GM19328 (cell line): Measurements from ENCODE around the gene IGHMBP2.

ENCODE experiments used
- ATAC-seq: cut with Tn5 transposase; IDR thresholded peaks from one replicate; pipeline ENCODE4 v1.9.1; 2021; ENCODE audit warnings: mild to moderate bottlenecking, moderate library complexity; ENCODE audit not compliant: unreplicated experiment

The IGHMBP2 gene

GRCh38 chr11:68925611-68926010, 21.9 kb downstream of the IGHMBP2 start:
- no peak for ATAC-seq

- no peak for ATAC-seq
These were observed 23.8 kb downstream of the IGHMBP2 start for GRCh38 chr11:68927280-68928135.

GRCh38 chr11:68928136-68928880, 24.6 kb downstream of the IGHMBP2 start:
- no peak for ATAC-seq

DNA sequence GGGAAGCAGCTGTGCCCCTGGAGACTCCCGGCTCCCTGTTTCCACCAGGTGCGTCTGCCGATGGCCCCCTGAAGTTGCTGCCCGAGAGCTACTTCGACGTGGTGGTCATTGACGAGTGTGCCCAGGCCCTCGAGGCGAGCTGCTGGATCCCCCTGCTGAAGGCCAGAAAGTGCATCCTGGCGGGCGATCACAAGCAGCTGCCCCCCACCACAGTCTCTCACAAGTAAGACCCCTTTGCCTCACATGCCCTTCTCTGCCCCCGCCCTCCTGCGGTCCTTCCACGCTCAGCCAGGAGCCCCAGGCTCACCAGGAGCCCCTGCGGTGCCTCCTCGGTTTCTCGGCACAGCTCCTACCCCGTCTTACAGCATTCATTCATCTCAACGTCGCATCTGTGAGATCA, 25.4 kb downstream of the IGHMBP2 start:
- no peak for ATAC-seq

GRCh38 chr11:68929706-68930570, 26.2 kb downstream of the IGHMBP2 start:
- ATAC-seq = no peak

DNA sequence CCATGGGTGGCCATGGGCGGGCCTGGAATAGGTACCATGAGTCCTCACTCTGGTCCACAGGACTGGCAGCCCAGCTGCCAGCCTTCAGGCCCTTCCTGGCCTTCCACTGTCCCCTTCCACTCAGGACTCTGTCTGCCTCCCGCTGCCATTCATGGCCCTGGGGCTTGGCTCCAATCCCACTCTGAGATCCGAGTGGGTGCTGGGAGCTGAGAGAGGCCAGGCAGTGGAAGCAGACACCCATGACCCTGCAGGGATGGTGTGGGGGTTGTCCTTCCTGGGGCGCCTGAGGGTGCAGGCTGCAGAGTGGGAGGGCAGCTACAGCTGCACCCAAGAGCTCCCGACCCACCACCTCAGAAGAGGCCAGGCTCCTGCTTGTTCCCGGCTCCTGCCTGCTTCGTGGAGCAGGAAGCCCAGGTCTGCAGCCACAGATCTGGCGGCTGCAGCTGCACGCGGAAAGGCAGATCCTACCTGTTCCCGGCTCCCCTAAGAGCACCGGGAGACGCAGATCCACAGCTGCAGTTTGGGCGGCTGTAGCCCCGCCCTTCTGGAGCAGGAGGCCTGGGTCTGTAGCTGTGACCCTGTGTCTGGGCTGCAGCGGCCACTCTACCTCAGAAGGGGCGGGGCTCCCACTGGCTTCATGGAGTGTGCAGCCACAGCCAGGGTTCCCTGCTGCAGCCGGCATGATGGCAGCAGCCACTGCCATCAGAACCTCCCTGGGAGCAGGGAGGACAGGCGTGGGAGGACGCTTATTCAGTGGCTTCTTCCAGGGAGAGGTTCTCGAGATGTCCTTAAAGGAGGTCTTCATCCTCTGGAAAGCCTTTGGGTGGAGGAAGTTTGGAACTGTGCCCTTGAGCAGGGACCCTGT, 27.5 kb downstream of the IGHMBP2 start:
- no peak for ATAC-seq

DNA sequence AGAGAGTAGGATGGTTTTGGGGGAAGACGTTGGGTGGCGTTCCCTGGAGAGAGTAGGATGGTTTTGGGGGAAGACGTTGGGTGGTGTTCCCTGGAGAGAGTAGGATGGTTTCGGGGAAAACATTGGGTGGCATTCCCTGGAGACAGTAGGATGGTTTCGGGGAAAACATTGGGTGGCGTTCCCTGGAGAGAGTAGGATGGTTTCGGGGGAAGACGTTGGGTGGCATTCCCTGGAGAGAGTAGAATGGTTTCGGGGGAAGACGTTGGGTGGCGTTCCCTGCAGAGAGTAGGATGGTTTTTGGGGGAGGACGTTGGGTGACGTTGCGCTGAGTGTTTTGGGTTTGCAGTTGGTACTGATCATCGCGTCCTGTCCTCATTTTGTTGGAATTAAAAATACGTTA, 28.2 kb downstream of the IGHMBP2 start:
- no peak for ATAC-seq

DNA sequence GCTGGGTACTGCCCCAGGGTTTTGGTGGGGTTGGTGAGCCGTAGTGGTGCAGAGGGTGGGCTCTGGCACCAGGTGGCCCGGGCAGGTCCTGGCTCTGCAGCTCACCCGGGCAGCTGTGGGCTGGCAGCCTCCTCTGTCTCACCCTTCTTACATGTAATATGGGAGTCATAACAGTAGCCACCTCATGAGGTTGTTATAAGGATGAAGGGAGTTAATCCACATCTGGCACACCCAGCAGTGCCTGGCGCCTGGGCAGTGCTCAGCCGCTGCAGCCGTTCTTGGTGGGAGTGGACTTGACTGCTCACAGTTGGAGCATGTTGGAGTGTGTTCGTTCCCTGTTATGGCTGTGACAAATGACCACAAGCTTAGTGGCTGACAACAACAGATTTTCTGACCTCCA, 28.7 kb downstream of the IGHMBP2 start:
- no peak for ATAC-seq

DNA sequence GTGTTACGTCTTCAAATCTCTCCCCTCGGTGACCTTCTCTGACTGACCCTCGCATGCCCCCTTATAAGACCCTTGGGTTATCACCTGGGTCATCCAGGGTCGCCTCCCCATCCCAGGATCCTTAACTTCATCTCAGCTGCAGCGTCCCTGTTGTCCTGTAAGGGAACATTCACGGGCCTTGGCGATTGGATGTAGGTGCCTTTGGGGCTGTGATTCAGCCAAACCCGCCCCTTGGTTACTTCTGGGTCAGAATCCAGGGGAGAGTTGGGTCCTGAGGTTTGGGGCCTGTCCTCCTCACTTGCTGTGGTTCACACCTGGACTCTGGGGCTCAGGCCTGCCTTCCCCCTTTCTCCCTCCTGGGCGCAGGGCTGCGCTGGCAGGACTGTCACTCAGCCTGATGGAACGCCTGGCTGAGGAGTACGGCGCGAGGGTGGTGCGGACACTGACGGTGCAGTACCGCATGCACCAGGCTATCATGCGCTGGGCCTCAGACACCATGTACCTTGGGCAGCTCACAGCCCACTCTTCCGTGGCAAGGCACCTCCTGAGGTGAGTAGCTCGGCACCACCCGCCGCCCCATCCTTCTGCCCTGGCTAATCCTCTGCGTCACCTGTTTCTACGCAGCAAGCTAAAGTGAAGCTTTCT, 29.4 kb downstream of the IGHMBP2 start:
- no peak for ATAC-seq

DNA sequence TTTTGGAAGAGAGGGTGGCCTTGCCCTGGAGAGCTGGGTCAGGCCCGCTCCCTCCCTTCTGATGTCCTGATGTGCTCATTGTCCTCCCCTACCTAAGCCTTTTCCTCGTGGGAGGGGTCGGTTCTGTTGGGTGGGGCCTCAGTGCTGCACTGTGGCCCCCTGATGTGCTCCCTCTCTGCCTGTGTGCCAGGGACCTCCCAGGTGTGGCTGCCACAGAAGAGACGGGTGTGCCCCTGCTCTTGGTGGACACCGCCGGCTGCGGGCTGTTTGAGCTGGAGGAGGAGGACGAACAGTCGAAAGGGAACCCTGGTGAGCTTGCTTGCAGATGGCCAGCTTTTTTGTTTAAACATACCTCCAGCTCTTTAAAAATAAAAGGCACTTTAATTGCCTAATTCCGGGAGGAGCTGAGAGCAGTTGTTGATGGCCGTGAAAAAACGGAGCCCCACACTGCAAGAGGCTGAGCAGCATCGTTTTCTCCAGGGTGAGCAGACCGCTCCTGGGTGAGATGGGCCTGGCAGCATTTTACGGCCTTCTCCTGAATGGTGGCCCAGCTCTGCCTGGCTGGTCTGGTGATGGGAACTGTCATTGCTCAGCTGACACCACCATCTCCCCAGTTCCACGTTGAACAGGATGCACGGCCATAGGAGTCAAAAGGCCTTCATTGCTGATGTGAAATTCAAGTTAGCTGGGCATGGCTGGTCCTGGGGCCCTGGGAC, 30.1 kb downstream of the IGHMBP2 start:
- ATAC-seq = no peak

GRCh38 chr11:68934321-68934645, 30.6 kb downstream of the IGHMBP2 start:
- no peak for ATAC-seq

DNA sequence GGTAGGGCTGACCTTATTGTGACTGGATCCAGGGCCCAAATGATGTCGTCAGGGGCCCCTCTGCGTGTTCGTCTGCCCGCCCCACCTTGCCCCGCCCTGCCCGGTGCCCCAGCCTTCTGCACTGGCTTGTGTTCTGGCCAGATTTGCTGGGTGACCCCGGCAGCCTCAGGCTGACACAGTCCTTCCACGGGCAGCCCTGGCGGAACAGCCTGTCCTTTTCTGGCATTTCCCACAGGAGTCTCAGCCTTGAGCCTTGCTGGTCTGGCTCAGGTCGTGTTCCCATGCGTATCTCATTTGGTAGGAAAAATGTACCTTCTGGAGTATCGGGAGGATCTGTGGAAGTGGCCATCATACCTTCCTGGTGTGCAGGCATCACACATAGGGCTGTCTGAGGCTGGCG, 31.0 kb downstream of the IGHMBP2 start:
- ATAC-seq = no peak

- ATAC-seq = no peak
These were observed 31.4 kb downstream of the IGHMBP2 start for GRCh38 chr11:68935066-68935465.

DNA sequence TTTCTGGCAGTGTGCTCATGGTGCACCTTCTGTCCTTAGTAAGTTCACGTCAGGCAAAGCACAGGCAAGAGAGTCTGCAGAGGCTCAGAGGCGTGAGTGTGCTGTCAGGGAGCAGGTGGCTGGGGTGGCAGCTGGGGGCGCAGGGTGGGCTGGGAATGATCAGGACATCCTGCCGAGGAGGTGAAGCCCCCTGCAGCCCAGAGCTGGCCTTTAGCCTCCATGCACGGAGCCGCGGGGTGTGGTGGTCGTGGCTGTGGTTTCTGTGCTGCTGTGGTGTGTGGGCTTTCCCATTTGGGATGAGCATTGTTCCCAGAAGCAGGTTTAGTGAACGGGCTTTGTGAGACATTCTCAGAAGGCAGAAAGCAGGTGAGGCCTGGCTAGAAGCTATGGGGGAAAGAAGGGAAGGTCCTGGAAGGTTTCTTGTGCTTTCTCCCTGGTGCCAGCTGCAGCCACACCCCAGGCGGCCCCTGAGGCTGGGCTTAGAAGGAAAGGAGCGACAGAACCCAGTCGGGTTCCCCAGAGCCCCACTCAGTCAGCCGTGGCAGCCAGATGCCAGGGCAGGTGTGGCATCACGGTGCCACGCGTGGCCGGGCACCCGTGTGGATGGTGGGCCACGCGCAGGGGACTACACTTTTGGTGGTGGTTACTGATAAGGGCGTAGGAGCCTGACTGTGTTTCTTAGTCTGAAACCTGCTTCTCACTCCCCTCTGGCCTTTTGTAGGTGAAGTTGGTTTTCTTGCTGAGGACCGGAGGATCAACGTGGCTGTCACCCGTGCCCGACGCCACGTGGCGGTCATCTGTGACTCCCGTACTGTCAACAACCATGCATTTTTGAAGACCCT, 32.0 kb downstream of the IGHMBP2 start:
- no peak for ATAC-seq

- no peak for ATAC-seq
These were observed 32.6 kb downstream of the IGHMBP2 start for GRCh38 chr11:68936358-68936636.

- no peak for ATAC-seq
These were observed 33.3 kb downstream of the IGHMBP2 start for GRCh38 chr11:68936676-68937620.

- ATAC-seq = no peak
These were observed 34.4 kb downstream of the IGHMBP2 start for GRCh38 chr11:68938088-68938487.
